NCI-H2081 treated with DMSO at 0.1 percent for 48 hours (cell line): Measurements from ENCODE around the gene UBL7.
"Not testable (repeated sequence)": the region's sequence is repeated elsewhere in the genome, so short reads cannot be mapped to it uniquely, and the experiment has no call there.

Experiments
- DNase-seq: peaks from one replicate; lab custom pipeline; 2025; lab: John Stamatoyannopoulos, UW

UBL7 gene

GRCh38 chr15:74460871-74461846, at the start of gene UBL7:
UBL7 (minus strand) TSS chr15:74461160; CDS start chr15:74458867, 2,293 bp downstream.
- DNase-seq: peak; percentile 73

GRCh38 chr15:74506515-74506840, 45.5 kb upstream of the UBL7 start:
- DNase-seq: no peak

GRCh38 chr15:74505837-74506514, 45.0 kb upstream of the UBL7 start:
- DNase-seq: no peak

GRCh38 chr15:74504836-74505235, 43.9 kb upstream of the UBL7 start:
- no peak for DNase-seq

GRCh38 chr15:74504418-74504817, 43.5 kb upstream of the UBL7 start:
- DNase-seq: no peak

GRCh38 chr15:74502301-74502700, 41.3 kb upstream of the UBL7 start:
- no peak for DNase-seq

GRCh38 chr15:74500401-74500800, 39.4 kb upstream of the UBL7 start:
- DNase-seq: no peak

GRCh38 chr15:74499366-74499765, 38.4 kb upstream of the UBL7 start:
- no peak for DNase-seq

GRCh38 chr15:74497584-74497983, 36.6 kb upstream of the UBL7 start:
- DNase-seq: peak; percentile 86

- no peak for DNase-seq
Observed at GRCh38 chr15:74496648-74497047, 35.7 kb upstream of the UBL7 start.

GRCh38 chr15:74490339-74490689, 29.4 kb upstream of the UBL7 start:
- no peak for DNase-seq

- DNase-seq: no peak
Observed at GRCh38 chr15:74489518-74490338, 28.8 kb upstream of the UBL7 start.

GRCh38 chr15:74488776-74489175, 27.8 kb upstream of the UBL7 start:
- DNase-seq: no peak

GRCh38 chr15:74482661-74483060, 21.7 kb upstream of the UBL7 start:
- no peak for DNase-seq

- DNase-seq: not testable (repeated sequence)
Observed at GRCh38 chr15:74480364-74480763, 19.4 kb upstream of the UBL7 start.

- DNase-seq: not testable (repeated sequence)
Observed at GRCh38 chr15:74471621-74472020, 10.7 kb upstream of the UBL7 start.

- no peak for DNase-seq
Observed at GRCh38 chr15:74470631-74471395, 9.9 kb upstream of the UBL7 start.

GRCh38 chr15:74468341-74469032, 7.5 kb upstream of the UBL7 start:
- no peak for DNase-seq

- no peak for DNase-seq
Observed at GRCh38 chr15:74466570-74466969, 5.6 kb upstream of the UBL7 start.

GRCh38 chr15:74464897-74465296, 3.9 kb upstream of the UBL7 start:
- no peak for DNase-seq

- DNase-seq: no peak
Observed at GRCh38 chr15:74464216-74464615, 3.3 kb upstream of the UBL7 start.
